ENCODE results near the gene CLEC16A. TPM values are rescaled to one million over a fixed set of nuclear protein-coding genes. Genes with fewer than 3 reads are reported as not detected.

Gene CLEC16A
- total and polyA plus RNA-seq, 2 experiments from 2014 or later: 9.9 to 24.1 TPM

DNA sequence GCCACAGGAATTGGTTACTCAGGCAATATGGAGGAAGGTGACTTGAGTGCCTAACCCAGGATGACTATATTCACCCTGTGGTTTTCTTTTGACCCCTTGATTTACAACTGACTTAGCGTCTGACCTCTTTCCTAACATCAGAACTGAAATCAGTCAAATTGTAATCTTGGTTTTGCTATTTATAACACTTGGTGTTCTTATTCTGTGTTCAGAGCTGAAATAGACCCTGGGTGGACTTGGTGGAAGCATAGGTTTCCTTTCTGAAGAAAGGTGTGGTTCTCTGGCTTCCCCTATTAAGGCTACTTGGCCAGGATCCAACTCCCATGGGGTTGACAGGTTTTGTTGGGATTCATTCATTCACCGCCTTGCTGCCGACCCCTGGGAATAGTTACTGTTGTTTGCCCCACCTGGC is 80.8 kb downstream of the CLEC16A start (continued):
- TF ChIP-seq, protein P1, sequence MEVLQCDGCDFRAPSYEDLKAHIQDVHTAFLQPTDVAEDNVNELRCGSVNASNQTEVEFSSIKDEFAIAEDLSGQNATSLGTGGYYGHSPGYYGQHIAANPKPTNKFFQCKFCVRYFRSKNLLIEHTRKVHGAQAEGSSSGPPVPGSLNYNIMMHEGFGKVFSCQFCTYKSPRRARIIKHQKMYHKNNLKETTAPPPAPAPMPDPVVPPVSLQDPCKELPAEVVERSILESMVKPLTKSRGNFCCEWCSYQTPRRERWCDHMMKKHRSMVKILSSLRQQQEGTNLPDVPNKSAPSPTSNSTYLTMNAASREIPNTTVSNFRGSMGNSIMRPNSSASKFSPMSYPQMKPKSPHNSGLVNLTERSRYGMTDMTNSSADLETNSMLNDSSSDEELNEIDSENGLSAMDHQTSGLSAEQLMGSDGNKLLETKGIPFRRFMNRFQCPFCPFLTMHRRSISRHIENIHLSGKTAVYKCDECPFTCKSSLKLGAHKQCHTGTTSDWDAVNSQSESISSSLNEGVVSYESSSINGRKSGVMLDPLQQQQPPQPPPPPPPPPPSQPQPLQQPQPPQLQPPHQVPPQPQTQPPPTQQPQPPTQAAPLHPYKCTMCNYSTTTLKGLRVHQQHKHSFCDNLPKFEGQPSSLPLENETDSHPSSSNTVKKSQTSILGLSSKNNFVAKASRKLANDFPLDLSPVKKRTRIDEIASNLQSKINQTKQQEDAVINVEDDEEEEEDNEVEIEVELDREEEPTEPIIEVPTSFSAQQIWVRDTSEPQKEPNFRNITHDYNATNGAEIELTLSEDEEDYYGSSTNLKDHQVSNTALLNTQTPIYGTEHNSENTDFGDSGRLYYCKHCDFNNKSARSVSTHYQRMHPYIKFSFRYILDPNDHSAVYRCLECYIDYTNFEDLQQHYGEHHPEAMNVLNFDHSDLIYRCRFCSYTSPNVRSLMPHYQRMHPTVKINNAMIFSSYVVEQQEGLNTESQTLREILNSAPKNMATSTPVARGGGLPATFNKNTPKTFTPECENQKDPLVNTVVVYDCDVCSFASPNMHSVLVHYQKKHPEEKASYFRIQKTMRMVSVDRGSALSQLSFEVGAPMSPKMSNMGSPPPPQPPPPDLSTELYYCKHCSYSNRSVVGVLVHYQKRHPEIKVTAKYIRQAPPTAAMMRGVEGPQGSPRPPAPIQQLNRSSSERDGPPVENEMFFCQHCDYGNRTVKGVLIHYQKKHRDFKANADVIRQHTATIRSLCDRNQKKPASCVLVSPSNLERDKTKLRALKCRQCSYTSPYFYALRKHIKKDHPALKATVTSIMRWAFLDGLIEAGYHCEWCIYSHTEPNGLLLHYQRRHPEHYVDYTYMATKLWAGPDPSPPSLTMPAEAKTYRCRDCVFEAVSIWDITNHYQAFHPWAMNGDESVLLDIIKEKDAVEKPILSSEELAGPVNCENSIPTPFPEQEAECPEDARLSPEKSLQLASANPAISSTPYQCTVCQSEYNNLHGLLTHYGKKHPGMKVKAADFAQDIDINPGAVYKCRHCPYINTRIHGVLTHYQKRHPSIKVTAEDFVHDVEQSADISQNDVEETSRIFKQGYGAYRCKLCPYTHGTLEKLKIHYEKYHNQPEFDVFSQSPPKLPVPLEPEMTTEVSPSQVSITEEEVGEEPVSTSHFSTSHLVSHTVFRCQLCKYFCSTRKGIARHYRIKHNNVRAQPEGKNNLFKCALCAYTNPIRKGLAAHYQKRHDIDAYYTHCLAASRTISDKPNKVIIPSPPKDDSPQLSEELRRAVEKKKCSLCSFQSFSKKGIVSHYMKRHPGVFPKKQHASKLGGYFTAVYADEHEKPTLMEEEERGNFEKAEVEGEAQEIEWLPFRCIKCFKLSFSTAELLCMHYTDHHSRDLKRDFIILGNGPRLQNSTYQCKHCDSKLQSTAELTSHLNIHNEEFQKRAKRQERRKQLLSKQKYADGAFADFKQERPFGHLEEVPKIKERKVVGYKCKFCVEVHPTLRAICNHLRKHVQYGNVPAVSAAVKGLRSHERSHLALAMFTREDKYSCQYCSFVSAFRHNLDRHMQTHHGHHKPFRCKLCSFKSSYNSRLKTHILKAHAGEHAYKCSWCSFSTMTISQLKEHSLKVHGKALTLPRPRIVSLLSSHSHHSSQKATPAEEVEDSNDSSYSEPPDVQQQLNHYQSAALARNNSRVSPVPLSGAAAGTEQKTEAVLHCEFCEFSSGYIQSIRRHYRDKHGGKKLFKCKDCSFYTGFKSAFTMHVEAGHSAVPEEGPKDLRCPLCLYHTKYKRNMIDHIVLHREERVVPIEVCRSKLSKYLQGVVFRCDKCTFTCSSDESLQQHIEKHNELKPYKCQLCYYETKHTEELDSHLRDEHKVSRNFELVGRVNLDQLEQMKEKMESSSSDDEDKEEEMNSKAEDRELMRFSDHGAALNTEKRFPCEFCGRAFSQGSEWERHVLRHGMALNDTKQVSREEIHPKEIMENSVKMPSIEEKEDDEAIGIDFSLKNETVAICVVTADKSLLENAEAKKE (CRISPR knock-in tag; IDR thresholded peaks at IDR 0.05): no peak
- TF ChIP-seq EZH2phosphoT487 (IDR thresholded peaks at IDR 0.05; ENCODE audit: unreplicated experiment) (no peak), JUNB (IDR thresholded peaks at IDR 0.05; ENCODE audit: unreplicated experiment) (no peak)
- TF ChIP-seq, protein P2, sequence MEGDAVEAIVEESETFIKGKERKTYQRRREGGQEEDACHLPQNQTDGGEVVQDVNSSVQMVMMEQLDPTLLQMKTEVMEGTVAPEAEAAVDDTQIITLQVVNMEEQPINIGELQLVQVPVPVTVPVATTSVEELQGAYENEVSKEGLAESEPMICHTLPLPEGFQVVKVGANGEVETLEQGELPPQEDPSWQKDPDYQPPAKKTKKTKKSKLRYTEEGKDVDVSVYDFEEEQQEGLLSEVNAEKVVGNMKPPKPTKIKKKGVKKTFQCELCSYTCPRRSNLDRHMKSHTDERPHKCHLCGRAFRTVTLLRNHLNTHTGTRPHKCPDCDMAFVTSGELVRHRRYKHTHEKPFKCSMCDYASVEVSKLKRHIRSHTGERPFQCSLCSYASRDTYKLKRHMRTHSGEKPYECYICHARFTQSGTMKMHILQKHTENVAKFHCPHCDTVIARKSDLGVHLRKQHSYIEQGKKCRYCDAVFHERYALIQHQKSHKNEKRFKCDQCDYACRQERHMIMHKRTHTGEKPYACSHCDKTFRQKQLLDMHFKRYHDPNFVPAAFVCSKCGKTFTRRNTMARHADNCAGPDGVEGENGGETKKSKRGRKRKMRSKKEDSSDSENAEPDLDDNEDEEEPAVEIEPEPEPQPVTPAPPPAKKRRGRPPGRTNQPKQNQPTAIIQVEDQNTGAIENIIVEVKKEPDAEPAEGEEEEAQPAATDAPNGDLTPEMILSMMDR (conservative IDR thresholded peaks at IDR 0.05; ENCODE audit: low read depth in 2 of 2): no peak

- H3K27ac Mint-ChIP-seq: no peak overlapping the region
- Histone ChIP-seq H3K4me3 (no peak overlapping the region), H3K9me2 (ENCODE audit: insufficient read depth) (no peaks in the 10 kb centered on the region), H3K27me3 (ENCODE audit: insufficient read depth) (no peaks in the 10 kb centered on the region), H3F3A (replicated peaks; ENCODE audit: low read depth) (no peaks in the 10 kb centered on the region), H3K36me3 (ENCODE audit: insufficient read depth) (no peaks in the 10 kb centered on the region), H3K4me2 (no peak overlapping the region), H3K4me1 (ENCODE audit: insufficient read depth) (no peaks in the 10 kb centered on the region), H4K20me1 (replicated peaks; ENCODE audit: insufficient read depth) (no peaks in the 10 kb centered on the region), H3K27ac (ENCODE audit: low read depth) (no peak overlapping the region), H3K79me2 (replicated peaks; ENCODE audit: insufficient read depth) (no peaks in the 10 kb centered on the region; the same call in 1 of the 2 replicates), H2AFZ (no peak overlapping the region)
- peaks cover 2% of the 10 kb centered on the region for H3K27me3 Mint-ChIP-seq (ENCODE audit: insufficient read depth, low read depth, poor library complexity)
- H3K9me3 Mint-ChIP-seq: peaks cover 3% of the 10 kb centered on the region; the same call in 2 of the 3 replicates
- DNase-seq (ENCODE audit: low spot score) (no peak), ATAC-seq (no peak)
- H3K36me3 Mint-ChIP-seq (ENCODE audit: low read depth): peaks cover 32% of the 10 kb centered on the region
- H3K4me1 Mint-ChIP-seq: peaks cover 8% of the 10 kb centered on the region
- no peak overlapping the region for H3K4me3 Mint-ChIP-seq
- TF ChIP-seq ZNF114 (CRISPR knock-in tag; IDR thresholded peaks at IDR 0.05) (no peak), POLR2AphosphoS5 (IDR thresholded peaks at IDR 0.05; ENCODE audit: low read depth) (no peak), EZH2 (IDR thresholded peaks at IDR 0.05; ENCODE audit: low read depth, unreplicated experiment) (no peak), JUNB (IDR thresholded peaks at IDR 0.05; ENCODE audit: unreplicated experiment) (no peak), ETS1 (IDR thresholded peaks at IDR 0.05) (no peak), NANOG (IDR thresholded peaks at IDR 0.05; ENCODE audit: borderline replicate concordance) (no peak), ZNF331 (CRISPR knock-in tag; IDR thresholded peaks at IDR 0.05; ENCODE audit: low read depth) (no peak), STAT1 (IDR thresholded peaks at IDR 0.05; ENCODE audit: unreplicated experiment) (no peak), CREB1 (CRISPR knock-in tag; IDR thresholded peaks at IDR 0.05; ENCODE audit: low read depth) (no peak), EZH2phosphoT487 (IDR thresholded peaks at IDR 0.05; ENCODE audit: unreplicated experiment) (no peak)
- TF ChIP-seq, protein P3, sequence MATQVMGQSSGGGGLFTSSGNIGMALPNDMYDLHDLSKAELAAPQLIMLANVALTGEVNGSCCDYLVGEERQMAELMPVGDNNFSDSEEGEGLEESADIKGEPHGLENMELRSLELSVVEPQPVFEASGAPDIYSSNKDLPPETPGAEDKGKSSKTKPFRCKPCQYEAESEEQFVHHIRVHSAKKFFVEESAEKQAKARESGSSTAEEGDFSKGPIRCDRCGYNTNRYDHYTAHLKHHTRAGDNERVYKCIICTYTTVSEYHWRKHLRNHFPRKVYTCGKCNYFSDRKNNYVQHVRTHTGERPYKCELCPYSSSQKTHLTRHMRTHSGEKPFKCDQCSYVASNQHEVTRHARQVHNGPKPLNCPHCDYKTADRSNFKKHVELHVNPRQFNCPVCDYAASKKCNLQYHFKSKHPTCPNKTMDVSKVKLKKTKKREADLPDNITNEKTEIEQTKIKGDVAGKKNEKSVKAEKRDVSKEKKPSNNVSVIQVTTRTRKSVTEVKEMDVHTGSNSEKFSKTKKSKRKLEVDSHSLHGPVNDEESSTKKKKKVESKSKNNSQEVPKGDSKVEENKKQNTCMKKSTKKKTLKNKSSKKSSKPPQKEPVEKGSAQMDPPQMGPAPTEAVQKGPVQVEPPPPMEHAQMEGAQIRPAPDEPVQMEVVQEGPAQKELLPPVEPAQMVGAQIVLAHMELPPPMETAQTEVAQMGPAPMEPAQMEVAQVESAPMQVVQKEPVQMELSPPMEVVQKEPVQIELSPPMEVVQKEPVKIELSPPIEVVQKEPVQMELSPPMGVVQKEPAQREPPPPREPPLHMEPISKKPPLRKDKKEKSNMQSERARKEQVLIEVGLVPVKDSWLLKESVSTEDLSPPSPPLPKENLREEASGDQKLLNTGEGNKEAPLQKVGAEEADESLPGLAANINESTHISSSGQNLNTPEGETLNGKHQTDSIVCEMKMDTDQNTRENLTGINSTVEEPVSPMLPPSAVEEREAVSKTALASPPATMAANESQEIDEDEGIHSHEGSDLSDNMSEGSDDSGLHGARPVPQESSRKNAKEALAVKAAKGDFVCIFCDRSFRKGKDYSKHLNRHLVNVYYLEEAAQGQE (IDR thresholded peaks at IDR 0.05; ENCODE audit: unreplicated experiment): no peak
These were observed 85.6 kb downstream of the CLEC16A start for GRCh38 chr16:11029948-11030347.

All from GM23338 (cell line).